GM18909 (cell line): ENCODE results near the gene PIGW.

ENCODE experiments used
- ATAC-seq: cut with Tn5 transposase; IDR thresholded peaks from one replicate; pipeline ENCODE4 v1.9.1; 2021; ENCODE audit warnings: mild to moderate bottlenecking; ENCODE audit not compliant: unreplicated experiment, poor library complexity

Gene PIGW

DNA sequence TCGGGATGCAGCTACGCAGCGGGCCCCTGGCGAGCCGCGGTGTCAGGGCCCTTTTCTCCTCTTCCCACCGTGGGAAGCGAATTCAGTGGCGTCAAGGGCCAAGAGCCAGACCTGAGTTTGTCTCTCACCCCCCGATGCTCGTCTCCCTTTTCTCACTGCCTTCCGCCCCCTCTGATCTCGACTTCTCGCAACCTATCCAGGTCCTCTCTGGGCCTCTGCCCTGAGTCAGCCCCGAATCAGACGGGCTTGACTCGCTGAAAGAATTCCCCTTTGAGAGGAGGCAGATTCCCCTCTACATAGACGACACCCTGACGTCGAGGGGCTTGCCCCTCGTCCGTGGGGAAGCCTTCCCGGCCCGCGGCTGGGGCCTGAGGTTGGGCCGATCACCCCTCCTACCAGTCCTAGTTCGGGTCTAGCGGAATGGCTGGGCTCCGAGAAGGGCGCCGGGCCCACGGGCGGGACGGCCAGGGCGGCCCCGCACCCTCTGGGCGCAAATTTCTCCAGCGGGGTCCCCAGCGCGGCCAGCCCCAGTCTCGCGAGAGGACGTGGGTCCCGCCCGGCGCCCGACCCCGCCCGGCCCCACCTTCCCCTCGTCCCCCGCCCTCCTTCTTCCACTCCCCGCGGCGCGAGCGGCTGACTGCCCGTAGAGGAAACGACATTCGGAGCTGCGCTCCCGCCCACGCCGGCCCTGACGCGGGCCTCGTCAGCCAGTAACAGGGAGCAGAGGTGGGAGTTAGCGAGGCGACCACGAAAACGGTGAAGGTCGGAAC, 9.7 kb downstream of the PIGW start, which contains the start of gene GGNBP2:
Gene GGNBP2 (plus strand): TSS at position 613 of the 770 bp plus-strand sequence. CDS start 806 bp downstream, outside the sequence.
- ATAC-seq, result peak; percentile 61

- no peak for ATAC-seq
Observed at GRCh38 chr17:36545077-36545464, 10.3 kb downstream of the PIGW start.

DNA sequence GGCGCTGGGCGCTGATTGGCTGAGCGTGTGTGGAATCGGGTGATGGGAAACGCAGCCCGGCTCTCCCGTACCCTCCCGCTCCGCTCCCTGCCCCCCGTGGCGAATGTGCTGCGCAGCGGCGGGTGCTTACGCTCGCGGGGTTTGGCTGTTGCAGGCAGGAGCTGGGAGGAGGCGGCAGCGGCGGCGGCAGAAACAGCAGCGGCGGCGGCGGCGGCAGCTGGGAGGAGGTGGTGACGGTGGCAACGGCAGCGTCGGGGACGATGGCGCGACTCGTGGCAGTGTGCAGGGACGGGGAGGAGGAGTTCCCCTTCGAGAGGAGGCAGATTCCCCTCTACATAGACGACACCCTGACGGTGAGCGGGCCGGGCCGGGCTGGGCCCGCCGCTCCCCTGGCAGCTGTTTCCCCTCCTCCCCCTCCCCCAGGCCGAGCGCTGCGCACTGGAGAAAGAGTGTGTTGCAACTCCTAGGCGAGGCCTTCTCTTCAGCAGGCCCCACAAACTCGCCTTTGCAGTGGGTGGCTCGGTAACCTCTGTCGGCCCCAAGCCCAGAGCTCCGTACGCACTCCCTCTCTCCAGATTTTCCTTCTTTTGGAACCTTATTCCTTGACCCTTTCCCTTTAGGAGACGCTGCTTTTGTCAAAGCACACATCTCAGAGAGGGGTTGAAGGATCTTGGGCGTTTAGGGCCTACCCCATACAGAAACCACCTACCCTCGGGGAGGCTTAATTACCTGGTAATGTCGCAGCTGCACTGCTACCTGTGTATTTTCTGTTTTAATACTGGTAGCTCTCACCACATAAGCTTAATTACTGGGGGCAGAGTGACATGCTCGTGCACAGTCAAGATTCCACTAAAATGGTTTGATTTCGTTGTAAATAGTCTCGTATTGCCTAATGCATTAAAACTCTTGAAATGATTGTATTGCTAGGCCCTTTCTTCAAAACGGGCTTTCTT, 11.0 kb downstream of the PIGW start:
- peak; percentile 72 for ATAC-seq

DNA sequence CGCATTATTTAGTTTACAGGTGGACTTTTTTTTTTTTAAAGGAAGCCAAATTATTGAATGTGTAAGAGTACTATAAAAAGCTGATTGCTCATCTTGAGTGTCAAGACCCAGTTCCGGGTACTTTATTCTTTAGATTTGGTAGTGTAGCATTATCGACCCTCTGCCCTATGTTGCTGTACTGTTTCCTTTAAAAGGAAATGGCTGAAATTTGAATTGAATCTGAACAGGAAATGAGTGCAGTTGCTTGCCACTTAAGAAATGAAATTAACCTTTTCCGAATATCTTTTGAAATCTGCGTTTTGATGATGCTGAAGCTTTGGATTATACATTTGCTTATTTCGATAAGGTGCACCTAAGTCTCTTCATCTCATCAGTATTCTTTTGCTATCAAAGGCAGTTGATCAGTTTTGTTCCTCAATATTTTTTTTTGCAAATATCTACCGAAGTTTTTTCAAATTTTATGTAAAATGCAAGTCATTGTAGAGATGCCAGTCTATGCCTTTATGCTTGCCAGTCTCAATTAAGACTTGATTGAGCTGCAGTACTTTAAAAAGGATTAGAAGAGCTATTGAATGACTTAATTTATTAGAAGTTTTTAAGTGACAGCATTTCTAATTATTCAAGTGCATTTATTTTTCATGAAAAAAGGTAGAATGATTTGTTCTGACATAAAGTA, 11.8 kb downstream of the PIGW start:
- ATAC-seq, result no peak

DNA sequence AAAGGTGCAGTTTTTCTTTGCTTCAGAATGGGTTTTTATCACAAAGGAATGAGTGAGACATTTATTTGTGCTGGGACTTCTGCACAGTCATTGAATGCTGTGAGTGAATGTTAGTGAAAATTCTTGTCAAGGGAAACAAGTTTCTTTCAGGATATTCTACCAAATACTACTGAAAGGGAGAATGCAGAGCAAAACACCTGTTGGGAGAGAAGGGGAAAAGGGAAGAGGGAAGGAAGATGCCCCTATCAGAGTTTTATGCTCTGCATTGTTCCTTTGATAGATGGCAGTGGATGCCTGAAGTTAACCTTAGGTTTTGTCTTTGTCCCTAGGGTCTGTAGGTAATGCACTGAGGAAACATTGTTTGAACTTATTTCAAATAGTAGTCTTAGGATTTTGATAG, 13.0 kb downstream of the PIGW start:
- ATAC-seq, result no peak

- ATAC-seq, result no peak
Observed at GRCh38 chr17:36550491-36551417, 16.0 kb downstream of the PIGW start.

- no peak for ATAC-seq
Observed at GRCh38 chr17:36553459-36553858, 18.7 kb downstream of the PIGW start.

DNA sequence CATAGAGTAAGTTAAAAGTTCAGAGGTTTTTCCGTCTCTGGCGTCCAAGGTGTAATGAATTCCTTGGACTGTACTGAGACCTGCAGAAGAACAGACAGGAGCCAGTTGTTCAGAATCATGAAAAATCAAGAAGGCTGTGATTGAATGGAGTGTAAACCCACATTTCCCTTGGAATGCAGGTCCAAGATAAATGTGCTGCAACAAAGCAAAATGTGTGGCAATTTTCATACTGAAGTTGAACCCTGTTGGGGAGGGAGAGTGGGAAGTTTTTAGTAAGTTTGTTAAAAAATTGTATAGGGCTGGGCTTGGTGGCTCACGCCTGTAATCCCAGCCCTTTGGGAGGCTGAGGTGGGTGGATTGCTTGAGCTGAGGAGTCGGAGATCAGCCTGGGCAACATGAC, 31.3 kb downstream of the PIGW start:
- no peak for ATAC-seq

DNA sequence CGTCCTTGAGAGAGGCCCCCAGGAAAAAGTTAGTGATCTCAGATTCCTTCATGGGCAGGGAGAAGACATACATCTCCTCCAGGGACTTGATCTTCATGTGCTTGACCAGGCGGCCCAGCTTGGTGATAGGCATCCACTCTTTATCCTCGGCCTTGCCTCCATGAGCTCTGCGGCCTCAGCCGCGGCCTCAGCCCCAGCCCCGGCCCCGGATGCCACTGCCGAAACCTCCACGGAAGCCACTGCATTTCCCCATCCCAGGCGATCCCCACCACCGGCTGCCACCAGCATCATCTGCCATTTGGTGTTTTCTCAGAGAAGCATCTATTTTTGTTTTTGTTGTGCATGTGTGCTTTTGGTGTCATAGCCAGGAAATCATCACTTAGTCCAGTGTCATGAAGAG, 40.2 kb downstream of the PIGW start:
- ATAC-seq, result no peak

DNA sequence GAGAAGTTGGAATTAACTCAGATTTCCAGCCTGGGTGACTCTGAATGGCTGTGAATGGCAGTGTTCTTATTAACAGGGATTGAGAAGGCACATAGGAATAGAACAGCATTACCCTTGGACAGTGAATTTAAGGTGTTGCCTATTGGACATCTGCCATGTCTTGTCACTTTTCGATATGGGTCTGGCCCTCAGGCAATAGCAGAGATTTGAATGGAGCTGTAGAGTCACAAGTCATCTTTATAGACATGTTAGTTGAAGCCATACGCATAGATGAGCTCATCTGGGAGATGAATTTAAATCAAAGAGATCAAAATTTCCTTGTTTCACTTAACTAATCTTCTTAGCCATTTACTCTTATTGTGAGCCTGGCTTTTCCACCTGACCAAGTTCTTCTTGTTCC, 42.0 kb downstream of the PIGW start:
- ATAC-seq, result no peak

GRCh38 chr17:36578671-36579070, 43.9 kb downstream of the PIGW start:
- ATAC-seq, result no peak

DNA sequence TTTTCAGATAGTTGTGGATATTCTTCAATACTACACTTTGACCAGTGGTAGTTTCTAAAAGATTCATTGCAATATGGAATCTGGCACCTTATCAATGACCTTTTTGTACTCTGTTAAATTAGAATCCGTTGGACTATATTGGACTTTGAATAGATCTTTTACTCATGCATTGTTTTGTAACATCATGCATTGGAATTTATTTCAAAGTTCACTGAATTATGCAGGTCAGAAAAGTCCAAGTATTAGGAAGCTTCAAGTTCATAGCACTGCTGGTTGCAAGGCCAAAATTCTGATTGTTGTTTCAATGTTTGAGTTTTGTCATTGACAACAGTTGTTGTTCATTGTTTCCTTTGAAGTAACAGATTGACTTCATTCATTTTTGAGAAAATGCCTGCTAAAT, 49.0 kb downstream of the PIGW start:
- ATAC-seq, result no peak

- ATAC-seq, result no peak
Observed at GRCh38 chr17:36586138-36586537, 51.4 kb downstream of the PIGW start.
